ENCODE measurements around the gene DERA. TPM values are rescaled to one million over a fixed set of nuclear protein-coding genes. Genes with fewer than 3 reads are reported as not detected.

DERA gene
- total RNA-seq, 1 donor from 2014 or later: 21.2 TPM

DNA sequence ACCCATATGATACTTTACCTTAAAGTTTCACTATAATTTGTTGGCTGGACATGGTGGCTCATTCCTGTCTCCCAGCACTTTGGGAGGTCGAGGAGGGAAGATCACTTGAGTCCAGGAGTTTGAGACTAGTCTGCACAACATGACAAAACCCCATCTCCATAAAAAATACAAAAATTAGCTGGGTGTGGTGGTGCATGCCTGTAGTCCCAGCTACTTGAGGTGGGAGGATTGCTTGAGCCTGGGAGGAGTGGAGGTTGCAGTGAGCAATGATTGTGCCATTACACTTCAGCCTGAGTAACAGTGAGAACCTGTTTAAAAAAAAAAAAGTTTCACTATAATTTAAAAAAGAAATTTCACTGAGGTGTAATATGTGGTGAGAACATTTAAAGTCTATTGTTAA lies 21.2 kb downstream of the DERA start:
- Mint-ChIP-seq H3K4me1 (peaks cover 26% of the 10 kb centered on the region), H3K27me3 (no peaks in the 10 kb centered on the region), H3K27ac (no peak overlapping the region), H3K4me3 (no peak overlapping the region), H3K36me3 (ENCODE audit: low read depth) (peaks cover 12% of the 10 kb centered on the region), H3K9me3 (no peaks in the 10 kb centered on the region)
- POLR2A ChIA-PET: no interaction called here
- intact Hi-C loops (cut with micrococcal nuclease): no loop called here
- no peak for ATAC-seq (ENCODE audit: low read depth)
- no peak for DNase-seq
- TF ChIP-seq, protein P1, sequence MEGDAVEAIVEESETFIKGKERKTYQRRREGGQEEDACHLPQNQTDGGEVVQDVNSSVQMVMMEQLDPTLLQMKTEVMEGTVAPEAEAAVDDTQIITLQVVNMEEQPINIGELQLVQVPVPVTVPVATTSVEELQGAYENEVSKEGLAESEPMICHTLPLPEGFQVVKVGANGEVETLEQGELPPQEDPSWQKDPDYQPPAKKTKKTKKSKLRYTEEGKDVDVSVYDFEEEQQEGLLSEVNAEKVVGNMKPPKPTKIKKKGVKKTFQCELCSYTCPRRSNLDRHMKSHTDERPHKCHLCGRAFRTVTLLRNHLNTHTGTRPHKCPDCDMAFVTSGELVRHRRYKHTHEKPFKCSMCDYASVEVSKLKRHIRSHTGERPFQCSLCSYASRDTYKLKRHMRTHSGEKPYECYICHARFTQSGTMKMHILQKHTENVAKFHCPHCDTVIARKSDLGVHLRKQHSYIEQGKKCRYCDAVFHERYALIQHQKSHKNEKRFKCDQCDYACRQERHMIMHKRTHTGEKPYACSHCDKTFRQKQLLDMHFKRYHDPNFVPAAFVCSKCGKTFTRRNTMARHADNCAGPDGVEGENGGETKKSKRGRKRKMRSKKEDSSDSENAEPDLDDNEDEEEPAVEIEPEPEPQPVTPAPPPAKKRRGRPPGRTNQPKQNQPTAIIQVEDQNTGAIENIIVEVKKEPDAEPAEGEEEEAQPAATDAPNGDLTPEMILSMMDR (IDR thresholded peaks at IDR 0.05): no peak
- CTCF ChIA-PET: no interaction called here

DNA sequence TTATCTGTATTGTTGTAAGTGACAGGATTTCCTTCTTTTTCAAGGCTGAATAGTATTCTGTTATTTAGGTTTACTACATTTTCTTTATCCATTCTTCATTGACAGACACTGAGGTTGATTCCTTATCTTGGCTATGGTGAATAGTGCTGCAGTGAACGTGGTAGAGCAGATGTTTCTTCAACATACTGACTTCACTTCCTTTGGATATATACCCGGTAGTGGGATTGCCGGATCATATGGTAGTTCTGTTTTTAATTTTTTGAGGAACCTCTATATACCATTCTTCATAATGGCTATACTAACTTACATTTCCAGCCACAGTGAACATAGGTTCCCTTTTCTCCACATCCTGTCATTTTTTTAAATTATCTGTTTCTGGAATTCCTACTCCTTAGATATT lies 21.8 kb downstream of the DERA start:
- H3K36me3 Mint-ChIP-seq (ENCODE audit: low read depth): peaks cover 13% of the 10 kb centered on the region
- ATAC-seq (ENCODE audit: low read depth) (no peak), DNase-seq (no peak)
- H3K27ac Mint-ChIP-seq: no peak overlapping the region
- H3K4me3 Mint-ChIP-seq: no peak overlapping the region
- ChIA-PET POLR2A (no interaction called here), CTCF (no interaction called here)
- no peaks in the 10 kb centered on the region for H3K9me3 Mint-ChIP-seq
- intact Hi-C loops (cut with micrococcal nuclease): no loop called here
- H3K4me1 Mint-ChIP-seq: peaks cover 32% of the 10 kb centered on the region
- H3K27me3 Mint-ChIP-seq: no peaks in the 10 kb centered on the region
- TF ChIP-seq, protein P1 (IDR thresholded peaks at IDR 0.05): no peak

DNA sequence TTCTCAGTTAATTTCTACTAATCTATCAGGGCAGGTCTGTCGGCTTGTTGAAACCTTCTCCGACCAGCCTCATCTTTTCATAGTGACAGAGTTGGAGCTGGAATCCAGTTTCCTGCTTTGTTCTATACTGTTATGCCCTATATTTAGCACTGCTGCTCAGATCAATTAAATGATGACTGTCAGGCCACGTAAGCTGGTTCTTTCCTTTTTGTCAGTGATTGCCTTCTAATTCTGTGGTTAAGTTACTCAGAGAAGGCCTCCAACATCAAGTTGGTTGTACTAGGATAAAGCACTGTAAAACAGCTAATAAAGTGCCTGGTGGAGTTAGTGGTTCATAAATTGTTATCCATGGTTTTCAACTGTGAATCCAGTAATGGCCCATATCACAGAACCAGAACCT lies 22.6 kb downstream of the DERA start:
- H3K27me3 Mint-ChIP-seq: no peaks in the 10 kb centered on the region
- TF ChIP-seq, protein P1 (IDR thresholded peaks at IDR 0.05): no peak
- DNase-seq: no peak
- intact Hi-C loops (cut with micrococcal nuclease): no loop called here
- no peak for ATAC-seq (ENCODE audit: low read depth)
- H3K4me1 Mint-ChIP-seq: peaks cover 33% of the 10 kb centered on the region
- H3K4me3 Mint-ChIP-seq: no peak overlapping the region
- POLR2A ChIA-PET: no interaction called here
- H3K27ac Mint-ChIP-seq: no peak overlapping the region
- H3K36me3 Mint-ChIP-seq (ENCODE audit: low read depth): peaks cover 13% of the 10 kb centered on the region
- no peaks in the 10 kb centered on the region for H3K9me3 Mint-ChIP-seq
- CTCF ChIA-PET: no interaction called here

DNA sequence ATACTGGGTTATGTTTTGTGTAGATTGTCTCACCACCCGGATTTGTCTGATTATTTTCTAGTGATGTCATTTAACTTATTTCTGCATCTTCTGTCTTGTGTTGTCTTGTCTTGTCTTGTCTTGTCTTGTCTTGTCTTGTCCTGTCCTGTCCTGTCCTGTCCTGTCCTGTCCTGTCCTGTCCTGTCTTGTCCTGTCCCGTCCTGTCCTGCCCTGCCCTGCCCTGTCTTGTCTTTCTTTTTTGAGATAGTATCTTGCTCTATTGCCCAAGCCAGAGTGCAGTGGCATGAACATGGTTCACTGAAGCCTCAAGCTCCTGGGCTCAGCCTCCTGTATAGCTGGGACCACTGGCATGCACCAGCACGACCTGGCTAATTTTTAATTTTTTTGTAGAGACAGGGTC lies 25.6 kb downstream of the DERA start:
- Mint-ChIP-seq H3K27ac (no peak overlapping the region), H3K4me3 (no peak overlapping the region), H3K9me3 (peaks cover 7% of the 10 kb centered on the region), H3K27me3 (no peaks in the 10 kb centered on the region), H3K4me1 (peaks cover 19% of the 10 kb centered on the region), H3K36me3 (ENCODE audit: low read depth) (peaks cover 17% of the 10 kb centered on the region)
- DNase-seq (no peak), ATAC-seq (ENCODE audit: low read depth) (no peak)
- TF ChIP-seq, protein P1 (IDR thresholded peaks at IDR 0.05): no peak
- intact Hi-C loops (cut with micrococcal nuclease): no loop called here
- ChIA-PET POLR2A (no interaction called here), CTCF (no interaction called here)

GRCh38 chr12:15937902-15938301 lies 26.8 kb downstream of the DERA start:
- Mint-ChIP-seq H3K27ac (no peak overlapping the region), H3K4me1 (peaks cover 11% of the 10 kb centered on the region), H3K36me3 (ENCODE audit: low read depth) (peaks cover 16% of the 10 kb centered on the region), H3K9me3 (peaks cover 7% of the 10 kb centered on the region), H3K27me3 (no peaks in the 10 kb centered on the region), H3K4me3 (no peak overlapping the region)
- DNase-seq (no peak), ATAC-seq (ENCODE audit: low read depth) (no peak)
- intact Hi-C loops (cut with micrococcal nuclease): no loop called here
- POLR2A ChIA-PET: no interaction called here
- CTCF ChIA-PET: no interaction called here
- TF ChIP-seq, protein P1 (IDR thresholded peaks at IDR 0.05): no peak
